ENCODE results near the gene FOXP4. TPM values are rescaled to one million over a fixed set of nuclear protein-coding genes. Genes with fewer than 3 reads are reported as not detected.

Gene FOXP4
- total RNA-seq, 2 donors from 2014 or later: 8.6 to 10.5 TPM

GRCh38 chr6:41558033-41558807 is 12.0 kb downstream of the FOXP4 start:
- no peaks in the 10 kb centered on the region for H3K36me3 ChIP-seq (replicated peaks in 1 of 2; ENCODE audit: insufficient read depth in 1 of 2, low read depth in 2 of 2)
- 64 to 75% methylated on average over 2 to 4 of the region's 4 CpGs for WGBS, 2 donors
- DNase-seq (peak; percentile 66 to 88 (median 83)), ATAC-seq (peak; percentile 85)
- H3K9me3 ChIP-seq: no peaks in the 10 kb centered on the region
- no peak overlapping the region for H3K4me3 ChIP-seq
- intact Hi-C loops (cut with DNase I): no loop called here
- H3K27me3 ChIP-seq: no peaks in the 10 kb centered on the region
- no peak for TF ChIP-seq CTCF (IDR thresholded peaks at IDR 0.05)
- TF ChIP-seq POLR2A (IDR thresholded peaks at IDR 0.05): no peak
- H3K4me1 ChIP-seq: peaks cover 74% of the 10 kb centered on the region
- H3K27ac ChIP-seq: peak overlapping the region; percentile 79 to 94 (median 86)

- H3K27me3 ChIP-seq: no peaks in the 10 kb centered on the region
- peak overlapping the region; percentile 72 to 94 (median 84) for H3K27ac ChIP-seq
- no peak overlapping the region for H3K4me3 ChIP-seq
- H3K4me1 ChIP-seq: peaks cover 74% of the 10 kb centered on the region
- H3K36me3 ChIP-seq (replicated peaks in 1 of 2; ENCODE audit: insufficient read depth in 1 of 2, low read depth in 2 of 2): no peaks in the 10 kb centered on the region
- H3K9me3 ChIP-seq: no peaks in the 10 kb centered on the region
- intact Hi-C loops (cut with DNase I): no loop called here
- TF ChIP-seq CTCF (IDR thresholded peaks at IDR 0.05): no peak
- no peak for TF ChIP-seq POLR2A (IDR thresholded peaks at IDR 0.05)
- ATAC-seq (no peak), DNase-seq (no peak)
- 55 to 69% methylated on average over 4 to 7 of the region's 7 CpGs for WGBS, 2 donors
Observed at GRCh38 chr6:41559655-41560427, 13.7 kb downstream of the FOXP4 start.

- ATAC-seq: peak; percentile 56
- no peaks in the 10 kb centered on the region for H3K27me3 ChIP-seq
- DNase-seq: peak; percentile 74 to 85 (median 82)
- peak overlapping the region; percentile 72 to 94 (median 84) for H3K27ac ChIP-seq
- peaks cover 0 to under 1% of the 10 kb centered on the region in 2 donors for H3K36me3 ChIP-seq (replicated peaks in 1 of 2; ENCODE audit: insufficient read depth in 1 of 2, low read depth in 2 of 2)
- TF ChIP-seq CTCF (IDR thresholded peaks at IDR 0.05) (no peak), POLR2A (IDR thresholded peaks at IDR 0.05) (peak; percentile 43 to 70 (median 64))
- 8 to 27% methylated on average over 23 to 53 of the region's 53 CpGs for WGBS, 2 donors
- intact Hi-C loops (cut with DNase I): no loop called here
- no peaks in the 10 kb centered on the region for H3K9me3 ChIP-seq
- peaks cover 74% of the 10 kb centered on the region for H3K4me1 ChIP-seq
- H3K4me3 ChIP-seq: peak overlapping the region; percentile 1 to 25
Observed at GRCh38 chr6:41560431-41561192, 14.4 kb downstream of the FOXP4 start.

- Histone ChIP-seq H3K27me3 (no peaks in the 10 kb centered on the region), H3K27ac (peak overlapping the region; percentile 72 to 94 (median 84)), H3K9me3 (no peaks in the 10 kb centered on the region), H3K4me1 (peaks cover 80% of the 10 kb centered on the region), H3K4me3 (no peak overlapping the region), H3K36me3 (replicated peaks in 1 of 2; ENCODE audit: insufficient read depth in 1 of 2, low read depth in 2 of 2) (peaks cover 0 to 7% of the 10 kb centered on the region in 2 donors)
- 16 to 44% methylated on average over 3 of the region's 3 CpGs for WGBS, 2 donors
- TF ChIP-seq POLR2A (IDR thresholded peaks at IDR 0.05) (no peak), CTCF (IDR thresholded peaks at IDR 0.05) (no peak)
- ATAC-seq: peak; percentile 70
- intact Hi-C loops (cut with DNase I): no loop called here
- DNase-seq: peak; percentile 70 to 86 (median 86)
Observed at GRCh38 chr6:41561416-41561815, 15.2 kb downstream of the FOXP4 start.

Data from body of pancreas (tissue), 4 donors.